Transverse colon (tissue), 4 donors: Measurements from ENCODE around the gene PRSS1.

Experiments used
- CTCF ChIP-seq, 5 experiments: fragments of 200-600 bp in 3 of 5; fragments of 450-650 bp in 2 of 5; sonication (generic) in 3 of 5; IDR thresholded peaks; 1 replicate in 2 of 5; 2 replicates in 3 of 5; pipeline ENCODE4 v1.5.1; 2016 to 2017; ENCODE audit warnings: antibody characterized with exemption in 5 of 5, inconsistent platforms in 3 of 5, mild to moderate bottlenecking in 2 of 5, moderate library complexity in 1 of 5
- POLR2A ChIP-seq: fragments of 450-650 bp; IDR thresholded peaks from one replicate; pipeline ENCODE4 v1.6.1; 2016; ENCODE audit warnings: antibody characterized with exemption, mild to moderate bottlenecking, moderate library complexity
- POLR2AphosphoS5 ChIP-seq, 3 donors: sonication (generic); formaldehyde crosslinking; IDR thresholded peaks; one replicate each; pipeline ENCODE4 v1.6.1; 2016; ENCODE audit warnings: antibody characterized with exemption in 3 of 3

GRCh38 chr7:142716596-142716995, 32.7 kb upstream of the PRSS1 start:
- TF ChIP-seq CTCF (IDR thresholded peaks at IDR 0.05) (no peak), POLR2AphosphoS5 (IDR thresholded peaks at IDR 0.05) (no peak), POLR2A (no peak)
